GM12878 (cell line): Measurements from ENCODE around the gene SLC25A42. TPM values are rescaled to one million over a fixed set of nuclear protein-coding genes. Genes with fewer than 3 reads are reported as not detected.
"Not testable (repeated sequence)": the region's sequence is repeated elsewhere in the genome, so short reads cannot be mapped to it uniquely, and the experiment has no call there.

Experiments used
- ATAC-seq: fragments of 200-7000 bp; cut with Tn5 transposase; 3 replicates; pipeline ENCODE4 v1.9.1; 2020; ENCODE audit warnings: mild to moderate bottlenecking, moderate library complexity
- BruUV-seq: library from RNA; stranded (reverse); fragments of 400-500 nt; replicated peaks from 2 replicates; lab custom pipeline; 2021; lab: Mats Ljungman, UMichigan
- CTCF ChIA-PET: fragments of 300-600 bp; sonication (Branson Sonifier 250); formaldehyde crosslinking; extraction: SDS; loops from one replicate; lab custom pipeline; 2021; ENCODE audit warnings: inconsistent platforms; lab: Yijun Ruan, JAX
- POLR2A ChIA-PET: fragments of 350-600 bp; formaldehyde crosslinking; extraction: SDS; loops from one replicate; lab custom pipeline; 2021; ENCODE audit warnings: inconsistent platforms; lab: Charles Lee
- RAD21 ChIA-PET: fragments of 300-600 bp; sonication (Branson Sonifier 250); formaldehyde crosslinking; loops from one replicate; lab custom pipeline; 2023; ENCODE audit warnings: antibody characterized with exemption; ENCODE audit not compliant: unreplicated experiment; lab: Charles Lee
- SMC1A ChIA-PET: fragments of 300-600 bp; sonication (Branson Sonifier 250); formaldehyde crosslinking; loops from one replicate; lab custom pipeline; 2023; ENCODE audit not compliant: unreplicated experiment, uncharacterized antibody; lab: Charles Lee
- DNase-seq: peaks from one replicate; pipeline ENCODE4 v3.0.0-alpha.2; 2011; ENCODE audit warnings: low read depth, low spot score
- FAIRE-seq: peaks from 3 replicates; lab custom pipeline; 2011; peaks lifted over from hg19 to GRCh38; lab: Jason Lieb, UNC
- H2AFZ ChIP-seq: 2 replicates; pipeline ENCODE4 v1.6.0; 2011; ENCODE audit warnings: low read depth, low read length, control low read depth; ENCODE audit not compliant: control insufficient read depth
- H3K27ac ChIP-seq: 2 replicates; pipeline ENCODE4 v1.5.1; 2011; ENCODE audit warnings: control low read depth; ENCODE audit not compliant: control insufficient read depth, insufficient read depth
- H3K27me3 ChIP-seq, 2 experiments: replicated peaks in 1 of 2; 2 replicates each; pipeline versions ENCODE4 v1.6.0 to v1.6.1; 2011; ENCODE audit warnings: low read length in 1 of 2; ENCODE audit not compliant: control insufficient read depth in 2 of 2, insufficient read depth in 2 of 2
- H3K36me3 ChIP-seq, 2 experiments: 2 replicates each; pipeline ENCODE4 v1.5.1; 2011; ENCODE audit warnings: low read length in 1 of 2; ENCODE audit not compliant: control insufficient read depth in 2 of 2, insufficient read depth in 2 of 2
- H3K4me1 ChIP-seq: 2 replicates; pipeline ENCODE4 v1.6.1; 2011; ENCODE audit warnings: mild to moderate bottlenecking, low read length, moderate library complexity, mixed read lengths; ENCODE audit not compliant: control insufficient read depth, insufficient read depth
- H3K4me2 ChIP-seq: 2 replicates; pipeline ENCODE4 v1.6.0; 2011; ENCODE audit warnings: control low read depth; ENCODE audit not compliant: control insufficient read depth, insufficient read depth
- H3K4me3 ChIP-seq: fragments of 200-600 bp; sonication (generic); 2 replicates; pipeline ENCODE4 v1.5.1; 2016
- H3K79me2 ChIP-seq: 2 replicates; pipeline ENCODE4 v1.6.0; 2011; ENCODE audit warnings: low read length; ENCODE audit not compliant: control insufficient read depth, insufficient read depth
- H3K9ac ChIP-seq: 2 replicates; pipeline ENCODE4 v1.8.0; 2011; ENCODE audit warnings: low read length, control low read depth, mixed read lengths; ENCODE audit not compliant: control insufficient read depth, insufficient read depth
- H3K9me3 ChIP-seq: replicated peaks from 3 replicates; pipeline ENCODE4 v1.5.1; 2011; ENCODE audit warnings: mild to moderate bottlenecking, low read length; ENCODE audit not compliant: control insufficient read depth, insufficient read depth
- H4K20me1 ChIP-seq: 2 replicates; pipeline ENCODE4 v1.6.0; 2011; ENCODE audit not compliant: control insufficient read depth, insufficient read depth
- BMI1 ChIP-seq: fragments of 450-650 bp; IDR thresholded peaks from 2 replicates; pipeline ENCODE4 v1.6.1; 2016; ENCODE audit warnings: mild to moderate bottlenecking, moderate library complexity, borderline replicate concordance
- CHD4 ChIP-seq: fragments of 200-600 bp; sonication (generic); IDR thresholded peaks from 2 replicates; pipeline ENCODE4 v1.6.1; 2016; ENCODE audit warnings: mild to moderate bottlenecking
- EGR1 ChIP-seq, 2 experiments: IDR thresholded peaks; 1 replicate in 1 of 2; 2 replicates in 1 of 2; pipeline ENCODE4 v1.6.1; 2011 to 2012; ENCODE audit warnings: low read depth in 2 of 2, low read length in 2 of 2, borderline replicate concordance in 1 of 2, mild to moderate bottlenecking in 1 of 2, moderate library complexity in 1 of 2
- PKNOX1 ChIP-seq: fragments of 450-650 bp; IDR thresholded peaks from 2 replicates; pipeline ENCODE4 v1.6.1; 2016; ENCODE audit warnings: mild to moderate bottlenecking
- RUNX3 ChIP-seq: IDR thresholded peaks from 2 replicates; pipeline ENCODE4 v1.6.1; 2012; ENCODE audit warnings: low read length, inconsistent platforms
- ZBED1 ChIP-seq: IDR thresholded peaks from 2 replicates; pipeline ENCODE4 v1.6.1; 2016; ENCODE audit warnings: borderline replicate concordance
- ZNF24 ChIP-seq: fragments of 450-650 bp; IDR thresholded peaks from 2 replicates; pipeline ENCODE4 v1.6.1; 2017; ENCODE audit warnings: antibody characterized with exemption, mild to moderate bottlenecking
- ZNF622 ChIP-seq: fragments of 450-650 bp; IDR thresholded peaks from 2 replicates; pipeline ENCODE4 v1.6.1; 2017; ENCODE audit warnings: mild to moderate bottlenecking, inconsistent platforms
- WGBS: methylation state at CpG from one replicate; pipeline ENCODE4 v1.1.6; 2016; ENCODE audit warnings: low lambda C conversion rate; ENCODE audit not compliant: insufficient replicate concordance, insufficient coverage; ENCODE audit errors: missing lambda C conversion rate; 5-methylcytosine and 5-hydroxymethylcytosine counted together
- in situ Hi-C: fragments of 300-500 bp; cut with MboI; formaldehyde crosslinking; loops from 9 replicates; pipeline ENCODE4 v1.14.3; 2018; ENCODE audit warnings: mixed read lengths
- intact Hi-C: fragments of 100-400 bp; cut with micrococcal nuclease; formaldehyde crosslinking; loops from one replicate; pipeline ENCODE4 v1.14.2; 2022; ENCODE audit not compliant: unreplicated experiment
- polyA plus RNA-seq, 11 experiments: library from polyadenylated mRNA; depleted of rRNA in 4 of 11; unstranded in 6 of 11; stranded (reverse) in 5 of 11; fragments of >200 nt; fragmentation: Nextera tagmentation in 4 of 11; fragmentation: Illumina TruSeq in 1 of 11; extraction: Ambion mirVana in 4 of 11; extraction: Trizol in 1 of 11; gene quantifications; 1 replicate in 1 of 11; 2 replicates in 10 of 11; pipeline versions ENCODE4 v1.2.1 to v1.2.3, GENCODE V29; 2011 to 2016; ENCODE audit warnings: inconsistent platforms in 2 of 11, missing spikeins in 2 of 11, low read depth in 1 of 11
- total RNA-seq, 4 experiments: library from RNA; depleted of rRNA in 3 of 4; stranded (reverse); fragments of >200 nt in 3 of 4; fragmentation: Illumina TruSeq in 1 of 4; extraction: Trizol in 1 of 4; gene quantifications; 2 replicates each; pipeline versions ENCODE4 v1.2.1 to v1.2.3, GENCODE V29; 2013 to 2021
- TF ChIP-seq, protein P1 (sequence below): fragments of 450-650 bp; IDR thresholded peaks from 2 replicates; pipeline ENCODE4 v1.6.1; 2017; ENCODE audit warnings: mild to moderate bottlenecking, moderate library complexity

The SLC25A42 gene
- total and polyA plus RNA-seq, 10 of the 15 experiments (the other 5 are each of a cell fraction or from before 2014, with no cell fraction given) = 0.24 to 19.2 (median 9.6) TPM

GRCh38 chr19:19106938-19107337 is 43.1 kb downstream of the SLC25A42 start:
- POLR2A ChIA-PET, CTCF ChIA-PET: not testable (repeated sequence)

DNA sequence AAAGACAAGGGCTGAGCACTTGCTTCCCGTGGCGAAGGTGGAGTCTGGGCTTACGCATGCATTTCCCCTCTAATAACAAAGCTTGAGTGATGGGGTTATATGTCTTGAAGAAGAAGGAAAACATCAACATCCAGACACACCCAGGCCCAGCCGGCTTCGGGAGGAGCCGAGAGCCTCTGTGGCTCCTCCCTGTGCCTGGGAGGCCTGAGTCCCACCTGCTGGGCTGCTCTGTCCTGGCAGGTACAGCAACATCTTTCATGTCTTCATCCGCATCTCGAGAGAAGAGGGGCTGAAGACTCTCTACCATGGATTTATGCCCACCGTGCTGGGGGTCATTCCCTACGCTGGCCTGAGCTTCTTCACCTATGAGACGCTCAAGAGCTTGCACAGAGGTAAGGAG is 43.9 kb downstream of the SLC25A42 start:
- Histone ChIP-seq H3K27me3 (no peaks in the 10 kb centered on the region), H3K4me2 (no peak overlapping the region), H3K4me1 (no peaks in the 10 kb centered on the region), H4K20me1 (no peaks in the 10 kb centered on the region), H3K9ac (no peak overlapping the region), H3K4me3 (no peak overlapping the region), H3K36me3 (no peaks in the 10 kb centered on the region; a peak in 1 of 4 replicates), H2AFZ (no peak overlapping the region), H3K79me2 (no peaks in the 10 kb centered on the region), H3K27ac (no peak overlapping the region), H3K9me3 (no peaks in the 10 kb centered on the region)
- intact Hi-C loops = no loop called here
- POLR2A ChIA-PET = interaction anchor here (0.6 kb wide), 1 partner anchor 41 kb away, joined by 3 read pairs; no protein-coding TSS in a partner anchor
- DNase-seq = no peak
- in situ Hi-C loops = no loop called here
- no peak for ATAC-seq
- TF ChIP-seq EGR1 (IDR thresholded peaks at IDR 0.05; ENCODE audit: borderline replicate concordance in 1 of 2, low read depth in 2 of 2, low read length in 2 of 2) (no peak), ZNF622 (no peak), BMI1 (no peak), ZBED1 (no peak), RUNX3 (no peak), ZNF24 (no peak), PKNOX1 (no peak), CHD4 (no peak)
- TF ChIP-seq, protein P1, sequence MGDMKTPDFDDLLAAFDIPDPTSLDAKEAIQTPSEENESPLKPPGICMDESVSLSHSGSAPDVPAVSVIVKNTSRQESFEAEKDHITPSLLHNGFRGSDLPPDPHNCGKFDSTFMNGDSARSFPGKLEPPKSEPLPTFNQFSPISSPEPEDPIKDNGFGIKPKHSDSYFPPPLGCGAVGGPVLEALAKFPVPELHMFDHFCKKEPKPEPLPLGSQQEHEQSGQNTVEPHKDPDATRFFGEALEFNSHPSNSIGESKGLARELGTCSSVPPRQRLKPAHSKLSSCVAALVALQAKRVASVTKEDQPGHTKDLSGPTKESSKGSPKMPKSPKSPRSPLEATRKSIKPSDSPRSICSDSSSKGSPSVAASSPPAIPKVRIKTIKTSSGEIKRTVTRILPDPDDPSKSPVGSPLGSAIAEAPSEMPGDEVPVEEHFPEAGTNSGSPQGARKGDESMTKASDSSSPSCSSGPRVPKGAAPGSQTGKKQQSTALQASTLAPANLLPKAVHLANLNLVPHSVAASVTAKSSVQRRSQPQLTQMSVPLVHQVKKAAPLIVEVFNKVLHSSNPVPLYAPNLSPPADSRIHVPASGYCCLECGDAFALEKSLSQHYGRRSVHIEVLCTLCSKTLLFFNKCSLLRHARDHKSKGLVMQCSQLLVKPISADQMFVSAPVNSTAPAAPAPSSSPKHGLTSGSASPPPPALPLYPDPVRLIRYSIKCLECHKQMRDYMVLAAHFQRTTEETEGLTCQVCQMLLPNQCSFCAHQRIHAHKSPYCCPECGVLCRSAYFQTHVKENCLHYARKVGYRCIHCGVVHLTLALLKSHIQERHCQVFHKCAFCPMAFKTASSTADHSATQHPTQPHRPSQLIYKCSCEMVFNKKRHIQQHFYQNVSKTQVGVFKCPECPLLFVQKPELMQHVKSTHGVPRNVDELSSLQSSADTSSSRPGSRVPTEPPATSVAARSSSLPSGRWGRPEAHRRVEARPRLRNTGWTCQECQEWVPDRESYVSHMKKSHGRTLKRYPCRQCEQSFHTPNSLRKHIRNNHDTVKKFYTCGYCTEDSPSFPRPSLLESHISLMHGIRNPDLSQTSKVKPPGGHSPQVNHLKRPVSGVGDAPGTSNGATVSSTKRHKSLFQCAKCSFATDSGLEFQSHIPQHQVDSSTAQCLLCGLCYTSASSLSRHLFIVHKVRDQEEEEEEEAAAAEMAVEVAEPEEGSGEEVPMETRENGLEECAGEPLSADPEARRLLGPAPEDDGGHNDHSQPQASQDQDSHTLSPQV = no peak
- BruUV-seq = TSS peak; percentile 48
- WGBS = 93% methylated on average over 11 of the region's 11 CpGs
- RAD21 ChIA-PET = no interaction called here
- CTCF ChIA-PET = no interaction called here
- SMC1A ChIA-PET = interaction anchor here (0.6 kb wide), 1 partner anchor 296 kb away, joined by 3 read pairs; no protein-coding TSS in a partner anchor
- FAIRE-seq = no peak

More at GRCh38 chr19:19106938-19107337, 43.1 kb downstream of the SLC25A42 start:
- H3K4me3 ChIP-seq, H3K9me3 ChIP-seq, H4K20me1 ChIP-seq, H3K27ac ChIP-seq, H3K9ac ChIP-seq, H3K4me1 ChIP-seq, H3K27me3 ChIP-seq, H2AFZ ChIP-seq, H3K4me2 ChIP-seq, SMC1A ChIA-PET, ATAC-seq, in situ Hi-C loops, BruUV-seq, intact Hi-C loops, H3K79me2 ChIP-seq, H3K36me3 ChIP-seq, RAD21 ChIA-PET, FAIRE-seq, DNase-seq: not testable (repeated sequence)
- 100% methylated on average over 6 of the region's 7 CpGs for WGBS
